AG09309 (cell line): ENCODE results near the gene ATP6V1E1.
"Not testable (repeated sequence)": the region's sequence is repeated elsewhere in the genome, so short reads cannot be mapped to it uniquely, and the experiment has no call there.

Source experiments
- DNase-seq: peaks from one replicate; pipeline ENCODE4 v3.0.0-alpha.2; 2010; ENCODE audit warnings: low read depth
- H3K4me3 ChIP-seq: 2 replicates; pipeline ENCODE4 v1.5.1; 2011; ENCODE audit warnings: mild to moderate bottlenecking, low read depth, low read length, moderate library complexity; ENCODE audit not compliant: control insufficient read depth
- CTCF ChIP-seq: IDR thresholded peaks from 2 replicates; pipeline ENCODE4 v1.5.1; 2011; ENCODE audit warnings: mild to moderate bottlenecking, low read depth, low read length, inconsistent platforms; ENCODE audit not compliant: insufficient read depth, control insufficient read depth; ENCODE audit errors: missing control alignments

The ATP6V1E1 gene

DNA sequence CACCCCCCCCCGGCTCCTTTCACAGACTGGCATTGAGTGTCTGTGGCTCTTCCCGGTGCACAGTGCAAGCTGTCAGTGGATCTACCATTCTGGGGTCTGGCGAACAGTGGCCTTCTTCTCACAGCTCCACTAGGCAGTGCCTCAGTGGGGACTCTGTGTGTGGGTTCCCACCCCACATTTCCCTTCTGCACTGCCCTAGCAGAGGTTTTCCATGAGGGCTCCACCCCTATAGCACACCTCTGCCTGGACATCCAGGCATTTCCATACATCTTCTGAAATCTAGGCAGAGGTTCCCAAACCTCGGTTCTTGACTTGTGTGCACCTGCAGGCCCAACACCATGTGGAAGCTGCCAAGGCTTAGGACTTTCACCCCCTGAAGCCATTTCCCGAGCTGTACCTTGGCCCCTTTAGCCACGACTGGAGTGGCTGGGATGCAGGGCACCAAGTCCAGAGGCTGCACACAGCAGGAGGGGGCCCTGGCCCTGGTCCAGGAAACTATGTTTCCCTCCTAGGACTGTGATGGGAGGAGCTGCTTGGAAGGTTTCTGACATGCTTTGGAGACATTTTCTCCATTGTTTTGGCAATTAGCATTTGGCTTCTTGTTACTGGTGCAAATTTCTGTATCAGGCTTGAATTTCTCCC, 36.0 kb upstream of the ATP6V1E1 start:
- no peak for TF ChIP-seq CTCF
- DNase-seq: no peak

DNA sequence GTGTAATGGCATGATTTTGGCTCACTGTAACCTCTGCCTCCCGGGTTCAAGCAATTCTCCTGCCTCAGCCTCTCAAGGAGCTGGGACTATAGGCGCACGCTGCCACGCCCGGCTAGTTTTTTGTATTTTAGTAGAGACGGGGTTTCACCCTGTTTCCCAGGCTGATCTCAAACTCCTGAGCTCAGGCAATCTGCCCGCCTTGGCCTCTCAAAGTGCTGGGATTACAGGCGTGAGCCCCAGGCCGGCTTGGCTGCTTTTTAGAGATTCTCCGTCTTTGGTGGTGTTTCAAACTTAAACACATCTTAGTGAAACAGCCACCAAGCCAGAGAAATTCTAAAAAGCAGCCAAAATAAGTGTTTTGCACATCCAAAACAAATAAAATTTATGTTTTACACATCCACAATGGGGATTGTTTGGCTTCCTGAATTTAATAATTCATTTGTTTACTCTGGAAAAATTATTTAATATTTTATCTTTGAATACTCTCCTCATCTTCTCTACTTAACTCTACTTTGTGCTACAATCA, 28.4 kb upstream of the ATP6V1E1 start:
- TF ChIP-seq CTCF: no peak
- no peak overlapping the region for H3K4me3 ChIP-seq
- no peak for DNase-seq

More for the DNA sequence above, 36.0 kb upstream of the ATP6V1E1 start:
- no peak overlapping the region for H3K4me3 ChIP-seq

DNA sequence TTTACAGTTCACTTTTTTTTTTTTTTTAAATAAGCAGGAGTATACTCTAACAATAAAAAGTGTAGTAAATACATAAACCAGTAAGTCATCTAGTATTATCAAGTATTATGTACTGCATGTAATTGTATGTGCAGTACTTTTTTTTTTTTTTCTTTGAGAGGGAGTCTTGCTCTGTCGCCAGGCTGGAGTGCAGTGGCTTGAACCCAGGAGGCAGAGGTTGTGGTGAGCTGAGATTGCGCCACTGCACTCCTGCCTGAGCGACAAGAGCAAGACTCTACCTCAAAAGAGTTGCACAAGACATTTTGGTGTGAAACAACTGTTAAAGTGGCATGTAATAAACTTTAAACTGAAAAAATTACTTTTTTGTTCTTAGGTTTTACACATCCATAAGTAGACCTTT, 26.7 kb upstream of the ATP6V1E1 start:
- H3K4me3 ChIP-seq: no peak overlapping the region
- no peak for DNase-seq
- TF ChIP-seq CTCF: no peak

- no peak for DNase-seq
- TF ChIP-seq CTCF: no peak
- H3K4me3 ChIP-seq: no peak overlapping the region
Observed at GRCh38 chr22:17648569-17648968, 20.0 kb upstream of the ATP6V1E1 start.

GRCh38 chr22:17647991-17648390, 19.4 kb upstream of the ATP6V1E1 start:
- DNase-seq: no peak
- TF ChIP-seq CTCF: no peak
- no peak overlapping the region for H3K4me3 ChIP-seq

DNA sequence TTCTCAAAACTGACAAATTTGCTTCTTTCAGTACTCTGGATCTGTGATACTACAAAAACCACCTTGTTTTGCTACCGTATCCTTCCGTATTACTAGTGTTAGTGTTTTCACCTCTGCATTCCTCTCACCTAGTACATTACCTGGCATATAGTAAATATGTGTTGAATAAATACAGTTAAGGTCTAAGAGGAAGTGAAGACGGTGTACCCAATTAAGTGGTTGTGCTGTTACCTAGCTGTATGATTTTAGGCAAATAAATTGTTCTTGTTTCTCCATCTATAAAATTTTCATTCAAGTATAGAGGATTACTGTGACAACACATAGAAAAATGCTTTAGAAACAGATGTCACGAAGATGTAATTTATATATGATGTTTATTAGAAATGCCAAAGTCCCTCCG, 18.9 kb upstream of the ATP6V1E1 start:
- TF ChIP-seq CTCF: no peak
- no peak overlapping the region for H3K4me3 ChIP-seq
- no peak for DNase-seq

- not testable (repeated sequence) for DNase-seq, H3K4me3 ChIP-seq
Observed at GRCh38 chr22:17642357-17642756, 13.8 kb upstream of the ATP6V1E1 start.
